GM21723 (cell line): ENCODE measurements around the gene DDX39A.

ENCODE experiments used
- ATAC-seq: cut with Tn5 transposase; IDR thresholded peaks from one replicate; pipeline ENCODE4 v1.9.1; 2021; ENCODE audit warnings: mild to moderate bottlenecking, moderate library complexity; ENCODE audit not compliant: unreplicated experiment

The DDX39A gene

DNA sequence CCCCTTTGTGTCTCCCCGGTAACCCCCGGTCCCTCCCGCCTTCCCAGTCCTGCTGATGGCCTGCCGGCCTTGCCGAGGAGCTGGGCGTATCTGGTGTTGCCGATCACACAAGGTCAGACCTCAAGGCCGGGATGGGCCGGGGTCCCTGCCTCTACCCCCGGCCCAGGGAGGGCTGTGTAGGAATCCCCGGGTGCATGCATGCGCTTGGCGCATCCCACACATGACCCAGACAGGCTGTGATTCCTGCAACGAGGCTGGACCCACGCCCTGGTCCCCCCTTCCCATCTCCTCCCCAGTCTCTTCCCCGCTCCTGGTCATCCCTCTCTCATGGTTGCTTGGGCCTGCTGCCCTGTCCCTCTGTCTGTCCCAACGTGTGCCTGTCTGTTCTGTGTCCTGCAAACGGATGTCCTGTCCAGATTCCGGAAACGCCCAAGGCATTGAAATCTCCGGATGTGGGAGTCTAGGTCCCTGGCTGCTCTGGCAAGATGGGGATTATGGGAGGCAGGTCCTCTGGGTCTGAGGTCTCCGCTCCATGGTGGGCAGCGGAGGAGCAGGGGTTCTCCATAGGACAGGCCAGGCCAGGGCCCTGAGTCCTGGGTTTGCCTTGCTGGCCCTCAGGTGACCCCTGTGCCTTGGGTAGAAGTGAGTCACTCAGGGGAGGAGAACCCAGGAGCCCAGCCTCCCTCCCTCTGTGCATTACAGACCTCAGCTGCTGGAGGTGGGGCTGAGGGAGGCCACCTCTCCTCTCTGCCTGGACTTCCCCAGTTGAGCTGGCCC, 15.6 kb upstream of the DDX39A start:
- no peak for ATAC-seq

DNA sequence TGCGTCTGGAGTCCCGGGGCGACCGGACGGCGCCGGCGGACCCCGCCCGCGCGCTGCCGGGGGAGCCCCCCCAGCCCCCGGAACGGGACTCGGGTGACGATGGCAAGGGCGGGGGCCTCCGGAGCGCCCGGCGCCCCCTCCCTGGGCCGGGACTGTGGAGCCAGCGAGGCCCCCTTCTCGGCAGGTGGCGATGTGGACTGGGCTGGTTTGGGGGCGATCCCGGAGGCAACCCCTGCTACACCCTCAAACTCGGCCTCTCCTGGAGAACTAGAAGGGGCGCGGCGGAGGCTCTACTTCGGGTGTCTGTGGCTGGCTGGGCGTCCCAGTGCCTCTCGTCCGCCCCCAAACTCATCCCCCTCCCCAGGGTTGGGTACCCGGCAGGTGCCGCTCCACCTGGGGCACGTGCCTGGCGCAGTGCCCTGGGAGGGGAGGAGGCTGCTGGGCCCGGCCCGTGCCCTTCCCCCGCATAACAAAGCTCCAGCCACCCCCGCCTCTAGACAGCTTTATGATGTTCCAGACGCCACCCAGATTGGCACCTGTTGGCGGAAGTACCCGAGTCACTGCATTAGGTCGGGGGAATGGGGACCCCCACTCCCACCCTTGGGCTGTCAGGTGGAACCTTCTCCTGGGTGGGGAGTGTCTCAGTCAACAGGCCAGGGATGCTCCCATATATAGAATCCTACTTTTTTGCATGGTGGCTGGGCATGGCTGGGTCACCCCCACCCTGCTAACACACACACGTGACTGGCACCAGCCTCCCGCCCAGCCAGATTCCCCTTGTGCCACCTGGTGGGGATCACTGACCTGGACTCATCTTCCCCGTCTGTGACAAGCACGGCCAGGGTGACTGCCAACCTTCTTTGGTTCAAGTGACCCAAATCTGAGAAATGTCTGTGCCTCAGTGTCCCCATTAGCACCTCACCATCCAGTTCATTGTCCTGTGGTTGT, 14.7 kb upstream of the DDX39A start:
- ATAC-seq, result no peak

DNA sequence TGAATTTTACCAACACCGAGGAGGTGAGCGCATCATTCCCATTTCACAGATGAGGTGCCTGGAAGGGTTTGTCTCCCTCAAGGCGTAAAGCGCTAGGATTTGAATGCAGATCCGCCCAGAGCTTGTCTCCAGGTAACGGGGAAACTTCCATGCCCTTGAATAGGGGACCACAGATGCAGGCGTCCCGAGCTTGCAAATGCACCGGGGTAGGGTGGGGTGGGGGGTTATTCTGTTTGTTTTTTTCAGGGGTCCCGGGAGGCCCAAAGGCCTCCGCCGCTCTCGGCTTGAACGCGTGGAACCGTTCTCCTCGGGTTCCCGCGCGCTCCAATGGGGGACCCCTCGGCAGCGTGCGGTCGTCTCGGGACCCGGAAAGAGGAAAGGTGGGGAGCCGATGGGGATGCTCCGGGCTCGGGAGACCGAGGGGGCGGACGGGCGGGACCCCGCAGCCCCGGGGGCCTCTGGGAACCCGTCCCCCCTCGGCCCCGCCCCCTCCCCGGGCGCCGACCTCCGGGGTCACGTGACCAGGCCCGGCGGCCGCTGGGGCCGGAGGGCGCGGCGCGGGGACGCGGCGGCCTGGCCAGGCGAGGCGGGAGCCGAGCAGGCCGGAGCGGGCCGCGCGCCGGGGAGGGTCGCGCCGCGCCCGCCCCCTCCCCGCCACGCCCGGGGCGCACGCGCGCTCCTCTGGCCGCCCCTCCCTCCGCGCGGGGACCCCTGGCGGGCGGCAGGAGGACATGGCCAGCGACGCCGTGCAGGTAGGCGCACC, 13.8 kb upstream of the DDX39A start, which contains the start of gene PKN1:
Gene PKN1, plus strand, starts transcription at position 516 of the 763 bp plus-strand sequence. Its CDS starts 216 bp downstream, at position 732.
- ATAC-seq, result no peak

GRCh38 chr19:14430712-14431111, 11.6 kb upstream of the DDX39A start:
- no peak for ATAC-seq

- no peak for ATAC-seq
These were observed 9.8 kb upstream of the DDX39A start for GRCh38 chr19:14428882-14429416.

- ATAC-seq, result no peak
These were observed 8.3 kb upstream of the DDX39A start for GRCh38 chr19:14427461-14427860.

DNA sequence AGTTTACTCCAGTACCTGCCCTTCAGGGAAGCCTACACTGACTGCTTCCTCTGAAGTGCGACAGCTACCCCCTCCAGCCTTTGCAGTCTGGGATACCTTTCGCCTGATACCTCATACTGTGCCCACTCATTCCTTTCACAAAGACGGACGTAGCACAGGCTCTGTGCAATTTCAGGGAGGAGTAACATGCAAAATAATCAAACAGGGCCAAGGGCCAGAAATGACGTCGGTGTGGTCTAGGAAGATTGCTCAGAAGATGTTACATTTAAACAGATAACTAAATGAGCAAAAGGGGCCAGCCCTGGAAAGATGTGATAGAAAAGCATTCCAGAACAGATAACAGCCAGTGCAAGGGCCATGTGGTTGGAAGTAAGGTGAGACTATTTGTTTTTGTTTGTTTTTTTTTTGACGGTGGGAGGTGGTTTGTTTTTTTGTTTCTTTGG, 6.6 kb upstream of the DDX39A start:
- no peak for ATAC-seq

DNA sequence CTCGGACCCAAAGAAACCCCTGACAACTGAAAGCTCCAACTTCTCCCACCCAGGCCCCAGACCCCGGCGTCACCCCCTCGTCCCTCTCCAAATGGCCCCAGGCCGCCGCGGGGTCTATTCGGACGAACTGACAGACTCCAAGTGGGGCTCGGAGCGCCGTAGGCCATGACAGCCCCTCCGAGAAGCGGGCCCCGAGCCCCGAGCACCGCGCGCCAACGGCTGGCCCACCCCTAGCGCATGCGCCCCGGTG, 360 bp downstream of the DDX39A start:
- peak; percentile 38 for ATAC-seq

DNA sequence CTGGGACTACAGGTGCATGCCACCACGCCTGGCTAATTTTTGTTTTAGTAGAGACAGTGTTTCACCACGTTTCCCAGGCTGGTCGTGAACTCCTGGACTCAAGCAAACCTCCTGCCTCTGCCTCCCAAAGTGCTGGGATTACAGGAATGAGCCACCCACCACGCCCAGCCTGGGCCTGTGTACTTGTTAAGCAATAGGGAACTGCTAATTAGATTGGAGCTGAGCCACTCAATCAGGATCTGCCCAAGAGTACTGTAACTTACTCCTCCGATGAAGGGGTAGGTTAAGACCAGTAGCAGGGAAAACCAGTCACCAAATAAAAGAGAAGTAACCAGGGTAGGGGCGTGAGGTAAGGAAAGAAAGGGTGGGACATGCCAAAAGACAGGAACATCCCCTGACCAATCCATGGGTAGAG, 2.3 kb downstream of the DDX39A start:
- ATAC-seq, result no peak

- ATAC-seq, result no peak
These were observed 4.0 kb downstream of the DDX39A start for GRCh38 chr19:14414926-14415690.

GRCh38 chr19:14413693-14414181, 5.4 kb downstream of the DDX39A start:
- ATAC-seq, result no peak

DNA sequence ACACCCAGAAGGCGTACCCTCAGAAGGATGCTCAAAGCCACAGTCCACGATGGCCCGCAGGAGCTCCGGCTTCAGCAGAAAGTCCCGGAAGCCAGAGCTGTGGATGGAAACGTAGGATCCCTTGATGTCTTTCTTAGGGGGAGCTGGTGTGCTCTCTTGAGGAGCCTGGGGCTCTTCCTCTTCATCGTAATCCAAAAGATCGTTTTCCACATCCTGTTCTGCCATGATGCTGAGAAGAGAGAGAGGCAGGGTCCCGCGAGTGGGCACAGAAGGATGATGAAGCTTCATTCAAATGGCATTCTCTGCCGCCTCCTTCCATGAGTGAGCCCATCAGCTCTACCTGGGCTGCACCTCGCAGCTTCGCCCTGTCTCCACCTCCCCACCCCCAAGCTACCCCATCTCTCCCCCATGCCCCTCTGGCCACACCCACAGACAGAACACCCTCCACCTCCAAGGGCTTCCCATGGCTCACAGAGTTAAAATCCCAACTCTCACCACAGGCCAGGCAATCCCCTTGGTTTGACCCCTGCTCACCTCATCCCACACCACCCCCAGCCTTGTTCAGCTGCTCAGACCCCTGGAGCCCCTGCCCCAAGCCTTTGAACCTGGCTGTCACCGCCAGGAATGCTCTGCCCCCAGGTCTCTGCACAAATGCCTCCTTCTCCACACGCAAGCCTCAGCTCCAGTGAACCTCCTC, 6.0 kb downstream of the DDX39A start:
- ATAC-seq, result no peak

GRCh38 chr19:14412324-14412995, 6.7 kb downstream of the DDX39A start:
- ATAC-seq, result no peak

DNA sequence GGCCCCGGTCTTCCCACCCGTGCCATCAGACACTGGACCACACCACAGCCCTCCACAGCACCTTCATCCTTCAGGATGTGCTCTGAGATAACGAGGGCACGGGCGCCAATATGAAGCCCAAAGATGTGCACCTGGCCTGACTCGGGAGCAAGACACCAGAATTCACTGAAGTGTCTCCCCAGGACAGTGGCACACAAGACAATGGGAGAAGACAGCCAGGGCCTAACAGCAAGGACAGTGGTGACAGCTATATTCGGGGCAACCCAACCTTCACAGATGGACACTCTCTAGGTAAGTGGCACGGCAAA, 7.2 kb downstream of the DDX39A start:
- no peak for ATAC-seq

- no peak for ATAC-seq
These were observed 7.8 kb downstream of the DDX39A start for GRCh38 chr19:14411161-14411937.

GRCh38 chr19:14410091-14411051, 8.8 kb downstream of the DDX39A start:
- no peak for ATAC-seq
